ENCODE results near the gene CYREN.

Gene CYREN

GRCh38 chr7:135169964-135170273 lies 588 bp downstream of the CYREN start:
- Mint-ChIP-seq H3K36me3 (ENCODE audit: low read depth) (peaks cover 47% of the 10 kb centered on the region), H3K4me1 (peaks cover 55% of the 10 kb centered on the region), H3K27ac (no peak overlapping the region), H3K4me3 (peak overlapping the region; percentile 92), H3K27me3 (ENCODE audit: low read depth, poor library complexity) (peaks cover 7% of the 10 kb centered on the region), H3K9me3 (no peaks in the 10 kb centered on the region)
- no peak for TF ChIP-seq CTCF (IDR thresholded peaks at IDR 0.05)
- no peak for DNase-seq

- Mint-ChIP-seq H3K36me3 (ENCODE audit: low read depth) (peaks cover 53% of the 10 kb centered on the region), H3K9me3 (no peaks in the 10 kb centered on the region), H3K27me3 (ENCODE audit: low read depth, poor library complexity) (peaks cover 7% of the 10 kb centered on the region), H3K27ac (peak overlapping the region; percentile 87), H3K4me3 (peak overlapping the region; percentile 92), H3K4me1 (peaks cover 55% of the 10 kb centered on the region)
- peak; percentile 22 for DNase-seq
- peak; percentile 8 for TF ChIP-seq CTCF (IDR thresholded peaks at IDR 0.05)
Measured at GRCh38 chr7:135169141-135169963, 1.2 kb downstream of the CYREN start.

GRCh38 chr7:135168489-135169140 lies 1.9 kb downstream of the CYREN start:
- Mint-ChIP-seq H3K27me3 (ENCODE audit: low read depth, poor library complexity) (peaks cover 4% of the 10 kb centered on the region), H3K36me3 (ENCODE audit: low read depth) (peaks cover 60% of the 10 kb centered on the region), H3K4me1 (peaks cover 50% of the 10 kb centered on the region), H3K4me3 (peak overlapping the region; percentile 92), H3K27ac (no peak overlapping the region), H3K9me3 (peaks cover 6% of the 10 kb centered on the region)
- no peak for DNase-seq
- no peak for TF ChIP-seq CTCF (IDR thresholded peaks at IDR 0.05)

- TF ChIP-seq CTCF (IDR thresholded peaks at IDR 0.05) = no peak
- no peak for DNase-seq
- Mint-ChIP-seq H3K4me3 (no peak overlapping the region), H3K9me3 (peaks cover 6% of the 10 kb centered on the region), H3K36me3 (ENCODE audit: low read depth) (peaks cover 65% of the 10 kb centered on the region), H3K27ac (no peak overlapping the region), H3K4me1 (peaks cover 50% of the 10 kb centered on the region), H3K27me3 (ENCODE audit: low read depth, poor library complexity) (peaks cover 4% of the 10 kb centered on the region)
Measured at GRCh38 chr7:135168001-135168400, 2.5 kb downstream of the CYREN start.

GRCh38 chr7:135167365-135167917 lies 3.1 kb downstream of the CYREN start:
- H3K27me3 Mint-ChIP-seq (ENCODE audit: low read depth, poor library complexity) = peaks cover 4% of the 10 kb centered on the region
- DNase-seq = no peak
- H3K4me1 Mint-ChIP-seq = peaks cover 46% of the 10 kb centered on the region
- H3K9me3 Mint-ChIP-seq = peaks cover 12% of the 10 kb centered on the region
- H3K4me3 Mint-ChIP-seq = peak overlapping the region; percentile 47
- H3K27ac Mint-ChIP-seq = no peak overlapping the region
- TF ChIP-seq CTCF (IDR thresholded peaks at IDR 0.05) = no peak
- peaks cover 70% of the 10 kb centered on the region for H3K36me3 Mint-ChIP-seq (ENCODE audit: low read depth)

Measured in nephron progenitor cell (in vitro differentiated cells).